GM06990 (cell line): Measurements from ENCODE around the gene NT5E.

ENCODE experiments used
- DNase-seq: peaks from one replicate; pipeline ENCODE4 v3.0.0-alpha.2; 2011; ENCODE audit not compliant: insufficient read length; ENCODE audit errors: extremely low read depth
- H3K27me3 ChIP-seq: replicated peaks from 2 replicates; pipeline ENCODE4 v1.6.0; 2011; ENCODE audit warnings: low read length; ENCODE audit not compliant: control insufficient read depth, insufficient read depth
- H3K36me3 ChIP-seq: 2 replicates; pipeline ENCODE4 v1.5.1; 2011; ENCODE audit warnings: low read length; ENCODE audit not compliant: control insufficient read depth, insufficient read depth
- H3K4me3 ChIP-seq: replicated peaks from 2 replicates; pipeline ENCODE4 v1.5.1; 2011; ENCODE audit warnings: low read depth, mild to moderate bottlenecking, control low read depth, low read length
- TF ChIP-seq, protein P1 (sequence below): IDR thresholded peaks from 2 replicates; pipeline ENCODE4 v1.5.1; 2011; ENCODE audit warnings: low read length, control low read depth, mild to moderate bottlenecking, inconsistent platforms; ENCODE audit not compliant: insufficient read depth, poor library complexity, severe bottlenecking

NT5E gene

GRCh38 chr6:85468326-85468725, 18.4 kb downstream of the NT5E start:
- no peak for DNase-seq
- TF ChIP-seq, protein P1, sequence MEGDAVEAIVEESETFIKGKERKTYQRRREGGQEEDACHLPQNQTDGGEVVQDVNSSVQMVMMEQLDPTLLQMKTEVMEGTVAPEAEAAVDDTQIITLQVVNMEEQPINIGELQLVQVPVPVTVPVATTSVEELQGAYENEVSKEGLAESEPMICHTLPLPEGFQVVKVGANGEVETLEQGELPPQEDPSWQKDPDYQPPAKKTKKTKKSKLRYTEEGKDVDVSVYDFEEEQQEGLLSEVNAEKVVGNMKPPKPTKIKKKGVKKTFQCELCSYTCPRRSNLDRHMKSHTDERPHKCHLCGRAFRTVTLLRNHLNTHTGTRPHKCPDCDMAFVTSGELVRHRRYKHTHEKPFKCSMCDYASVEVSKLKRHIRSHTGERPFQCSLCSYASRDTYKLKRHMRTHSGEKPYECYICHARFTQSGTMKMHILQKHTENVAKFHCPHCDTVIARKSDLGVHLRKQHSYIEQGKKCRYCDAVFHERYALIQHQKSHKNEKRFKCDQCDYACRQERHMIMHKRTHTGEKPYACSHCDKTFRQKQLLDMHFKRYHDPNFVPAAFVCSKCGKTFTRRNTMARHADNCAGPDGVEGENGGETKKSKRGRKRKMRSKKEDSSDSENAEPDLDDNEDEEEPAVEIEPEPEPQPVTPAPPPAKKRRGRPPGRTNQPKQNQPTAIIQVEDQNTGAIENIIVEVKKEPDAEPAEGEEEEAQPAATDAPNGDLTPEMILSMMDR: no peak
- Histone ChIP-seq H3K4me3 (no peak overlapping the region), H3K36me3 (no peaks in the 10 kb centered on the region; the same call in 1 of the 2 replicates), H3K27me3 (no peaks in the 10 kb centered on the region)

- TF ChIP-seq, protein P1: no peak
- no peak for DNase-seq
- Histone ChIP-seq H3K27me3 (no peaks in the 10 kb centered on the region), H3K4me3 (no peak overlapping the region), H3K36me3 (no peaks in the 10 kb centered on the region; the same call in 1 of the 2 replicates)
Observed at GRCh38 chr6:85469276-85470022, 19.6 kb downstream of the NT5E start.

DNA sequence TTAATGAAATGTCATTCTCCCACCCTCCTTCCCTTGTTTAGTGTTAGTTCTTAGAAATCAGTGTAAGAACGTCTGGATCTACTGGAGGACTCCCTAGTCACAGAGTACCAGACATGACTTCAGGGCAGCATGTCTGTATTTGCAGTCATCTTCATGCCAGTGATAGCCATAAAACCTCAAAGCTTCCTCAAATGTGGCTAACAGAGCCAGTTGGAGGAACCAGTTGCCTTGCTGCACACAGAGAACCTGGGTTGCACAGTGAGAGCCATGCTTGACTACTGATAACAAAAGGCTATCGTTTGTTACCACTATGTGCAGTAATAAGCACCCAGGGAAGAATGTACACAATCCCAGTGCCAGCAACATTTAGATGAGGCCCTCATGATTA, 20.1 kb downstream of the NT5E start:
- Histone ChIP-seq H3K4me3 (no peak overlapping the region), H3K36me3 (no peaks in the 10 kb centered on the region; the same call in 1 of the 2 replicates), H3K27me3 (no peaks in the 10 kb centered on the region)
- TF ChIP-seq, protein P1: no peak
- no peak for DNase-seq

DNA sequence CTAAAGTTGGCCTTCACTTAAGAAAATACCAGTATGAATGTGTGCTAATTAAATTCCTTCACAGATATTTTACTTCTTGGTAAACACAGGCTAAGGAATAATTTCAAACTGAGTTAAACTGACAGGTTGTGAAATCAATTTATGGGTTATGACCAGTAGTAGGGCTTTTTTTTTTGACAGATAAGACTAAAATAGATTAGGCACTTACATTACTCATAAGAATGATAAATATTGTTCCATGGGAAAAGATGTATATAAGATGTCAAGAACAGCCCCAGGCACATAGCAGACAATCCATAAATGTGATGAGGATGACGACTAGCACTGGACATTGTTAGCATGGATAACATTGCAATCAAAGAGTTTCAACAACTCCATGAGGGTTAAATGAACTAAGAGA, 22.9 kb downstream of the NT5E start:
- TF ChIP-seq, protein P1: no peak
- no peak for DNase-seq
- Histone ChIP-seq H3K36me3 (no peaks in the 10 kb centered on the region; the same call in 1 of the 2 replicates), H3K4me3 (no peak overlapping the region), H3K27me3 (no peaks in the 10 kb centered on the region)

DNA sequence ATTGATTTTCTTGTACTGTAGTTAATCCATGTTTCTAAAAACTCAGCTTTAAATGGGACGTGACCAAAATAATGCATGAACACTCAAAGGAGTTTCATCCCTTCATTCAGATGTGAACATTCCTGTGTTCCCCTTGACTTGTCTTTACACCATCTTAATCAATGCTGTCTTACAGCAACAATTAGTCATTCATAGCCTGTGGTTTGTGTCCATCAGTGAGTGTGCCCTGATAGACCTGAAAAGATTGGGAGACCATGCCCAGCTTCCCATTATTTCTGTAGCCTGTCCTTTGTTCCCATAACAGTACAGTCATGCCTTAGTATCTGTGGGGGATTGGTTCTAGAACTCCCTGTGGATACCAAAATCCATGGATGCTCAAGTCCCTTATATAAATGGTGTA, 23.9 kb downstream of the NT5E start:
- TF ChIP-seq, protein P1: no peak
- DNase-seq: no peak
- H3K36me3 ChIP-seq: no peaks in the 10 kb centered on the region; the same call in 1 of the 2 replicates
- no peak overlapping the region for H3K4me3 ChIP-seq
- no peaks in the 10 kb centered on the region for H3K27me3 ChIP-seq
